Measurements from ENCODE around the gene S1PR5. TPM values are rescaled to one million over a fixed set of nuclear protein-coding genes. Genes with fewer than 3 reads are reported as not detected.
A peak's percentile ranks its signal among the peaks of the same experiment; 100 is the strongest.

S1PR5 gene
- total and polyA plus RNA-seq, 10 of the 15 experiments (the other 5 are each of a cell fraction or from before 2014, with no cell fraction given) = 0.04 TPM; not detected in 9

DNA sequence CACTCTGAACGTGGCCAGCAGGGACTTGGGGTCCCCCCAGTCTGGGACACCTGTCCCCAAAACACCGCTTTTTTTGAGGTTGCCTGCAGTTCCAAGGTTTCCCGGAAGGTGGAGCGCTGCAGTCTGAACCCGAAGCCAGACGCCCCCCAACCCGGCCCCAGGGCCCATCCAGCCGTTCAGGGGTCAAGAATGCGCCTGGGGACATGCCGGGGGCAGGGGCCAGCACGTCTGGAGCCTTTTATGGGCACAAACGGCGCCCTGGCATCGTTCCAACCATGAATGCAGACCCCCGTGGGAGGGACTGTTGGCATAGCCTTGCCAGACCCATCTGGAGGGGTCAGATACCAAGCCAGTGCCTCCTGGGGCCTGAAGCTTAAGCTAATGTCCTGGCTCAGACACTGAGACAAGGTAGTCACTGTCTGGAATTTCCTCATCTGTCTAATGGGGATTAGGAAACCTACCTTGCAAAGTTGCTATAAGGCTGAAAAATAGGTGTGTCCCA is 6.9 kb downstream of the S1PR5 start (continued):
- TF ChIP-seq JUND (IDR thresholded peaks at IDR 0.05; ENCODE audit: low read depth, low read length) (no peak), MEF2B (IDR thresholded peaks at IDR 0.05; ENCODE audit: partially characterized antibody, poor library complexity, severe bottlenecking) (no peak), BMI1 (IDR thresholded peaks at IDR 0.05; ENCODE audit: borderline replicate concordance) (no peak), HDGF (IDR thresholded peaks at IDR 0.05) (no peak), ZBTB4 (CRISPR knock-in tag; IDR thresholded peaks at IDR 0.05) (no peak), NR2F1 (conservative IDR thresholded peaks at IDR 0.05) (0 out of 2 replicates have a peak, but pooled peaks have one; percentile 22), NFIC (IDR thresholded peaks at IDR 0.05; ENCODE audit: low read depth, low read length) (no peak), NBN (IDR thresholded peaks at IDR 0.05) (no peak), ZSCAN29 (IDR thresholded peaks at IDR 0.05) (0 out of 2 replicates have a peak, but pooled peaks have one; percentile 31)
- TF ChIP-seq, protein P1, sequence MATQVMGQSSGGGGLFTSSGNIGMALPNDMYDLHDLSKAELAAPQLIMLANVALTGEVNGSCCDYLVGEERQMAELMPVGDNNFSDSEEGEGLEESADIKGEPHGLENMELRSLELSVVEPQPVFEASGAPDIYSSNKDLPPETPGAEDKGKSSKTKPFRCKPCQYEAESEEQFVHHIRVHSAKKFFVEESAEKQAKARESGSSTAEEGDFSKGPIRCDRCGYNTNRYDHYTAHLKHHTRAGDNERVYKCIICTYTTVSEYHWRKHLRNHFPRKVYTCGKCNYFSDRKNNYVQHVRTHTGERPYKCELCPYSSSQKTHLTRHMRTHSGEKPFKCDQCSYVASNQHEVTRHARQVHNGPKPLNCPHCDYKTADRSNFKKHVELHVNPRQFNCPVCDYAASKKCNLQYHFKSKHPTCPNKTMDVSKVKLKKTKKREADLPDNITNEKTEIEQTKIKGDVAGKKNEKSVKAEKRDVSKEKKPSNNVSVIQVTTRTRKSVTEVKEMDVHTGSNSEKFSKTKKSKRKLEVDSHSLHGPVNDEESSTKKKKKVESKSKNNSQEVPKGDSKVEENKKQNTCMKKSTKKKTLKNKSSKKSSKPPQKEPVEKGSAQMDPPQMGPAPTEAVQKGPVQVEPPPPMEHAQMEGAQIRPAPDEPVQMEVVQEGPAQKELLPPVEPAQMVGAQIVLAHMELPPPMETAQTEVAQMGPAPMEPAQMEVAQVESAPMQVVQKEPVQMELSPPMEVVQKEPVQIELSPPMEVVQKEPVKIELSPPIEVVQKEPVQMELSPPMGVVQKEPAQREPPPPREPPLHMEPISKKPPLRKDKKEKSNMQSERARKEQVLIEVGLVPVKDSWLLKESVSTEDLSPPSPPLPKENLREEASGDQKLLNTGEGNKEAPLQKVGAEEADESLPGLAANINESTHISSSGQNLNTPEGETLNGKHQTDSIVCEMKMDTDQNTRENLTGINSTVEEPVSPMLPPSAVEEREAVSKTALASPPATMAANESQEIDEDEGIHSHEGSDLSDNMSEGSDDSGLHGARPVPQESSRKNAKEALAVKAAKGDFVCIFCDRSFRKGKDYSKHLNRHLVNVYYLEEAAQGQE (IDR thresholded peaks at IDR 0.05; ENCODE audit: low read depth, low read length) = no peak
- TF ChIP-seq, protein P2, sequence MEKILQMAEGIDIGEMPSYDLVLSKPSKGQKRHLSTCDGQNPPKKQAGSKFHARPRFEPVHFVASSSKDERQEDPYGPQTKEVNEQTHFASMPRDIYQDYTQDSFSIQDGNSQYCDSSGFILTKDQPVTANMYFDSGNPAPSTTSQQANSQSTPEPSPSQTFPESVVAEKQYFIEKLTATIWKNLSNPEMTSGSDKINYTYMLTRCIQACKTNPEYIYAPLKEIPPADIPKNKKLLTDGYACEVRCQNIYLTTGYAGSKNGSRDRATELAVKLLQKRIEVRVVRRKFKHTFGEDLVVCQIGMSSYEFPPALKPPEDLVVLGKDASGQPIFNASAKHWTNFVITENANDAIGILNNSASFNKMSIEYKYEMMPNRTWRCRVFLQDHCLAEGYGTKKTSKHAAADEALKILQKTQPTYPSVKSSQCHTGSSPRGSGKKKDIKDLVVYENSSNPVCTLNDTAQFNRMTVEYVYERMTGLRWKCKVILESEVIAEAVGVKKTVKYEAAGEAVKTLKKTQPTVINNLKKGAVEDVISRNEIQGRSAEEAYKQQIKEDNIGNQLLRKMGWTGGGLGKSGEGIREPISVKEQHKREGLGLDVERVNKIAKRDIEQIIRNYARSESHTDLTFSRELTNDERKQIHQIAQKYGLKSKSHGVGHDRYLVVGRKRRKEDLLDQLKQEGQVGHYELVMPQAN (conservative IDR thresholded peaks at IDR 0.05) = no peak
- TF ChIP-seq, protein P3, sequence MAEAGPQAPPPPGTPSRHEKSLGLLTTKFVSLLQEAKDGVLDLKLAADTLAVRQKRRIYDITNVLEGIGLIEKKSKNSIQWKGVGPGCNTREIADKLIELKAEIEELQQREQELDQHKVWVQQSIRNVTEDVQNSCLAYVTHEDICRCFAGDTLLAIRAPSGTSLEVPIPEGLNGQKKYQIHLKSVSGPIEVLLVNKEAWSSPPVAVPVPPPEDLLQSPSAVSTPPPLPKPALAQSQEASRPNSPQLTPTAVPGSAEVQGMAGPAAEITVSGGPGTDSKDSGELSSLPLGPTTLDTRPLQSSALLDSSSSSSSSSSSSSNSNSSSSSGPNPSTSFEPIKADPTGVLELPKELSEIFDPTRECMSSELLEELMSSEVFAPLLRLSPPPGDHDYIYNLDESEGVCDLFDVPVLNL (IDR thresholded peaks at IDR 0.05; ENCODE audit: low read depth, low read length) = no peak

All from GM12878 (cell line).